Measurements from ENCODE around the gene GLB1L3. TPM values are rescaled to one million over a fixed set of nuclear protein-coding genes. Genes with fewer than 3 reads are reported as not detected.

The GLB1L3 gene
- total RNA-seq, 1 experiment from 2014 or later: 0.17 TPM

DNA sequence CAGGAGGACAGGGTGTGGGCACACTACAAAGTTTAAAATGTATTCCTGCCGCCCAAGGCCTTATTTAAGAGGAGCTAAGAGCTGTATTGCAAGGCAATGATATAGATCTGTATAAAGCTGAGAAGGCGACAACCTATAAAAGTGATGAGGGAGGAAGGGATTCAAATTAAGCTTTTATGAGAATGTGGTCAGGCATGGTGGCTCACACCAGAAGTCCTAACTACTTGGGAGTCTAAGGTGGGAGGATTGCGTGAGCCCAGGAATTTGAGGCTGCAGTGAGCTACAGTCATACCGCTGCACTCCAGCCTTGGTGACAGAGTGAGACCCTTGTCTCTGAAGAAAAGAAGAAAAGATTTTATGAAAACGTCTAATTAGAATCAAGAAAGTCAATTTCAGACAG is 9.7 kb upstream of the GLB1L3 start:
- Histone ChIP-seq H3K27me3 (replicated peaks; ENCODE audit: insufficient read depth, low read depth, low read length, poor library complexity) (no peaks in the 10 kb centered on the region), H3K9me3 (ENCODE audit: low read depth, low read length, poor library complexity, severe bottlenecking) (no peaks in the 10 kb centered on the region), H3K4me1 (ENCODE audit: insufficient read depth, low read length, poor library complexity, severe bottlenecking) (no peaks in the 10 kb centered on the region), H3K4me3 (ENCODE audit: low read depth, low read length, poor library complexity, severe bottlenecking) (no peak overlapping the region), H3K27ac (ENCODE audit: low read depth, low read length, poor library complexity, severe bottlenecking) (no peak overlapping the region), H3K36me3 (ENCODE audit: insufficient read depth, low read length, poor library complexity, severe bottlenecking) (peaks cover 20% of the 10 kb centered on the region)
- ChIA-PET POLR2A (ENCODE audit: low non-redundant PET) (no interaction called here), CTCF (interaction anchor here (1.3 kb wide), 1 partner anchor 9 kb away, joined by 3 read pairs; the partner anchor contains the start of gene GLB1L3)
- TF ChIP-seq, protein P1, sequence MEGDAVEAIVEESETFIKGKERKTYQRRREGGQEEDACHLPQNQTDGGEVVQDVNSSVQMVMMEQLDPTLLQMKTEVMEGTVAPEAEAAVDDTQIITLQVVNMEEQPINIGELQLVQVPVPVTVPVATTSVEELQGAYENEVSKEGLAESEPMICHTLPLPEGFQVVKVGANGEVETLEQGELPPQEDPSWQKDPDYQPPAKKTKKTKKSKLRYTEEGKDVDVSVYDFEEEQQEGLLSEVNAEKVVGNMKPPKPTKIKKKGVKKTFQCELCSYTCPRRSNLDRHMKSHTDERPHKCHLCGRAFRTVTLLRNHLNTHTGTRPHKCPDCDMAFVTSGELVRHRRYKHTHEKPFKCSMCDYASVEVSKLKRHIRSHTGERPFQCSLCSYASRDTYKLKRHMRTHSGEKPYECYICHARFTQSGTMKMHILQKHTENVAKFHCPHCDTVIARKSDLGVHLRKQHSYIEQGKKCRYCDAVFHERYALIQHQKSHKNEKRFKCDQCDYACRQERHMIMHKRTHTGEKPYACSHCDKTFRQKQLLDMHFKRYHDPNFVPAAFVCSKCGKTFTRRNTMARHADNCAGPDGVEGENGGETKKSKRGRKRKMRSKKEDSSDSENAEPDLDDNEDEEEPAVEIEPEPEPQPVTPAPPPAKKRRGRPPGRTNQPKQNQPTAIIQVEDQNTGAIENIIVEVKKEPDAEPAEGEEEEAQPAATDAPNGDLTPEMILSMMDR (conservative IDR thresholded peaks at IDR 0.05; ENCODE audit: low read depth, low read length): no peak
- TF ChIP-seq EZH2 (IDR thresholded peaks at IDR 0.05; ENCODE audit: borderline replicate concordance, low read depth, low read length, poor library complexity, severe bottlenecking): no peak
- no TSS peak for BruUV-seq (replicated peaks)
- intact Hi-C loops (cut with micrococcal nuclease; ENCODE audit: unreplicated experiment): no loop called here
- no peak for DNase-seq (ENCODE audit: low spot score)

DNA sequence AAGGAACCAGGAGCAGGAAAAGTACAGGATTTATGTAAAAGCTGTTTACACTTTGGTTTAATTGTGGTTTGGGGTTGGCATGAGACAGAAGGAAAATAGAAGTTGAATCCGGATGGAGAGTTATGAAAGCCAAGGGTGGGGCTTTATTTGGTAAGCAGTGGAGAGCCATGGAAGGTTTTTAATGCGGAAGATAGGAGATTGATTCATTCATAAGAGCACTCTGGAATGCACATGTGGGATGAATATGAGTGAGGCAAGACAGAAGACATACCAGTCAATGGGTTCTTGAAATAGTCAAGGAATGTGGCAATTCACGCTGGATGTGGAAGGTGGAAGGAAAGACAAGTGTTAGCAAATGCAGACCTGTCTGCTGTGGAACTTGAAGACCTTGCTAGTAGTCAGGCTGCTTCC is 9.3 kb upstream of the GLB1L3 start:
- Histone ChIP-seq H3K4me1 (ENCODE audit: insufficient read depth, low read length, poor library complexity, severe bottlenecking) (no peaks in the 10 kb centered on the region), H3K36me3 (ENCODE audit: insufficient read depth, low read length, poor library complexity, severe bottlenecking) (peaks cover 17% of the 10 kb centered on the region), H3K27ac (ENCODE audit: low read depth, low read length, poor library complexity, severe bottlenecking) (no peak overlapping the region), H3K27me3 (replicated peaks; ENCODE audit: insufficient read depth, low read depth, low read length, poor library complexity) (peaks cover 2% of the 10 kb centered on the region), H3K9me3 (ENCODE audit: low read depth, low read length, poor library complexity, severe bottlenecking) (no peaks in the 10 kb centered on the region), H3K4me3 (ENCODE audit: low read depth, low read length, poor library complexity, severe bottlenecking) (no peak overlapping the region)
- ChIA-PET CTCF (interaction anchor here (1.3 kb wide), 1 partner anchor 9 kb away, joined by 3 read pairs; the partner anchor contains the start of gene GLB1L3), POLR2A (ENCODE audit: low non-redundant PET) (no interaction called here)
- no peak for TF ChIP-seq EZH2 (IDR thresholded peaks at IDR 0.05; ENCODE audit: borderline replicate concordance, low read depth, low read length, poor library complexity, severe bottlenecking)
- TF ChIP-seq, protein P1 (conservative IDR thresholded peaks at IDR 0.05; ENCODE audit: low read depth, low read length): no peak
- no TSS peak for BruUV-seq (replicated peaks)
- DNase-seq (ENCODE audit: low spot score): no peak
- intact Hi-C loops (cut with micrococcal nuclease; ENCODE audit: unreplicated experiment): no loop called here

DNA sequence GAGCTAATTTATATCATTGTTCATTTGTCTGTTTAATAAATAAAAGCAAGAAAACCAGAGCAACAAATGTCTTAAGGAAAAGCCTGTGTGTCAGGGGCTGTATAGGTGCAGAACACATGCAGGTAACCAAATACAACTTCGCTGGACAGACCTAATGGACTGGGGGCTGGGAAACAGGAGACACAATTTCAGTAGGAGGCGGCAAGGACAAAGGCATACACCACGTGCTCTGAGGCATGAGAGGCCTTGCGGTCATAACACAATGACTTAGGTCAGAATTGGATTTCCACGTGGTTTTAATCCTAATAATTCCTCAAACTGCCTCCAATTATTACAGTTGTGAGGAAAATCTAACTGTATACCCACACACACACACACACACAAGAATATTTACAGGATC is 8.7 kb upstream of the GLB1L3 start:
- Histone ChIP-seq H3K9me3 (ENCODE audit: low read depth, low read length, poor library complexity, severe bottlenecking) (no peaks in the 10 kb centered on the region), H3K4me3 (ENCODE audit: low read depth, low read length, poor library complexity, severe bottlenecking) (no peak overlapping the region), H3K27me3 (replicated peaks; ENCODE audit: insufficient read depth, low read depth, low read length, poor library complexity) (peaks cover 7% of the 10 kb centered on the region), H3K36me3 (ENCODE audit: insufficient read depth, low read length, poor library complexity, severe bottlenecking) (peaks cover 14% of the 10 kb centered on the region), H3K4me1 (ENCODE audit: insufficient read depth, low read length, poor library complexity, severe bottlenecking) (no peaks in the 10 kb centered on the region), H3K27ac (ENCODE audit: low read depth, low read length, poor library complexity, severe bottlenecking) (no peak overlapping the region)
- intact Hi-C loops (cut with micrococcal nuclease; ENCODE audit: unreplicated experiment): no loop called here
- no TSS peak for BruUV-seq (replicated peaks)
- POLR2A ChIA-PET (ENCODE audit: low non-redundant PET): no interaction called here
- TF ChIP-seq, protein P1 (conservative IDR thresholded peaks at IDR 0.05; ENCODE audit: low read depth, low read length): no peak
- TF ChIP-seq EZH2 (IDR thresholded peaks at IDR 0.05; ENCODE audit: borderline replicate concordance, low read depth, low read length, poor library complexity, severe bottlenecking): no peak
- DNase-seq (ENCODE audit: low spot score): no peak
- CTCF ChIA-PET: interaction anchor here (1.3 kb wide), 1 partner anchor 8 kb away, joined by 3 read pairs; the partner anchor contains the start of gene GLB1L3
